Stomach (tissue), 4 donors: ENCODE results near the gene ADM.

ENCODE experiments used
- POLR2A ChIP-seq, 4 donors: fragments of 450-650 bp; IDR thresholded peaks; one replicate each; pipeline ENCODE4 v1.6.1; 2016; ENCODE audit warnings: antibody characterized with exemption in 4 of 4, control low read depth in 2 of 4, mild to moderate bottlenecking in 1 of 4, moderate library complexity in 1 of 4
- POLR2AphosphoS5 ChIP-seq, 3 donors: sonication (generic); formaldehyde crosslinking; IDR thresholded peaks; one replicate each; pipeline ENCODE4 v1.6.1; 2016; ENCODE audit warnings: antibody characterized with exemption in 3 of 3

DNA sequence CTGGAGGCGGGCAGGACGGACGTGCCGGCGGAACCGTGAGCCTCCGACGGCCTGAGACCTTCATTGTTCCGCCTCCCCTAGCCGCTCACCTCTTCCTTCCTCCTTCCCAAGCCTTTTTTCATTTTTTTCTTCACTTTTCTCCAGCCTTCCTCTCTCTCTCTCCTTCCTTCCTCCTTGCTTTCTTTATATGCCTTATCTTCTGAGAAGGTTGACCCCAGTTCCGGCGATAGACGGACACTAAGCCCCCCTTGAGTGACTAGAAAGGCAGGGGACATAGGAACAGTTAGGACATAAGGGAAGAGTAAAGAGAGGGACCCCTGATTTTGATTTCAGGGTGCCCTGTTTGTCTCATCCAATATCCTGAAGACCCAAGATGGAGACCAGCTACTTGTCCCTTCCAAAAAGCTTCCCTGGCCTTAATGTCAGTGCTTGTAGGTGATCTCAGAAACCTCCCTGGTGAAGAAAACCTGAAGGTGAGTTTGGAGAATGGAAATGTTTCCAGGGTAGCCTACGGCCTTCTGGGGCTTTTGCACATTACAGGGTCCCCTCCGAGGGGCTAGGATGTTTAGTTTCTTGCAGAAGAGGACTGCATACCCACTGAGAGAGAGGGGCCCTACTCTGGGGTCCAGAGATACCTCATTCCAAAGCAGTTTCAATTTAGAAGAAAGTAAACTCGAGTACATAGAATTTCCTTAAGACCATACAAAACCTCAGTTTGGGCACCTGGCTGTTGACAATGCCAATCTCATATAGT, 3.5 kb downstream of the ADM start:
- no peak for TF ChIP-seq POLR2AphosphoS5 (IDR thresholded peaks at IDR 0.05)
- no peak for TF ChIP-seq POLR2A (IDR thresholded peaks at IDR 0.05)
